A549 (cell line): ENCODE results near the gene PCDHA12. TPM values are rescaled to one million over a fixed set of nuclear protein-coding genes. Genes with fewer than 3 reads are reported as not detected.

Experiments
- ATAC-seq, 2 experiments: fragments of 200-7000 bp in 1 of 2; fragments of >200 bp in 1 of 2; cut with Nextera tagmentation in 1 of 2; cut with Tn5 transposase in 1 of 2; 3 replicates each; pipeline versions ENCODE4 v1.8.0 to v1.9.1; 2018 to 2020; ENCODE audit warnings: mild to moderate bottlenecking in 1 of 2, moderate library complexity in 1 of 2
- CTCF ChIA-PET: fragments of 300-600 bp; sonication (Branson Sonifier 250); formaldehyde crosslinking; extraction: SDS; loops from one replicate; lab custom pipeline; 2021; ENCODE audit warnings: antibody characterized with exemption, inconsistent platforms; lab: Yijun Ruan, JAX
- POLR2A ChIA-PET: fragments of 350-600 bp; formaldehyde crosslinking; extraction: SDS; loops from one replicate; lab custom pipeline; 2021; ENCODE audit warnings: antibody characterized with exemption, inconsistent platforms; lab: Yijun Ruan, JAX
- DNase-seq, 2 experiments: peaks; one replicate each; pipeline versions ENCODE4 v3.0.0 to v3.0.0-alpha.2; 2011 to 2016; ENCODE audit warnings: low read depth in 1 of 2, low spot score in 1 of 2
- FAIRE-seq: peaks from 2 replicates; lab custom pipeline; 2011; peaks lifted over from hg19 to GRCh38; lab: Jason Lieb, UNC
- H3K27ac ChIP-seq, 2 experiments: fragments of >200 bp; sonication (Bioruptor Twin); formaldehyde crosslinking; 3 replicates each; pipeline ENCODE4 v1.5.1; 2016 to 2017
- H3K4me1 ChIP-seq: fragments of >200 bp; sonication (Bioruptor Twin); formaldehyde crosslinking; 3 replicates; pipeline ENCODE4 v1.6.1; 2016
- H3K4me2 ChIP-seq: fragments of >200 bp; sonication (Bioruptor Twin); formaldehyde crosslinking; 3 replicates; pipeline ENCODE4 v1.6.1; 2016
- H3K4me3 ChIP-seq: fragments of >200 bp; sonication (Bioruptor Twin); formaldehyde crosslinking; 3 replicates; pipeline ENCODE4 v1.5.1; 2016
- H3K9me3 ChIP-seq: fragments of >200 bp; sonication (Bioruptor Twin); formaldehyde crosslinking; 3 replicates; pipeline ENCODE4 v1.6.1; 2016
- BHLHE40 ChIP-seq: IDR thresholded peaks from 2 replicates; pipeline ENCODE4 v1.6.1; 2012; ENCODE audit warnings: low read depth, low read length, inconsistent platforms
- CBX2 ChIP-seq: fragments of 200-600 bp; sonication (generic); IDR thresholded peaks from 2 replicates; pipeline ENCODE4 v1.6.1; 2016; ENCODE audit warnings: low read depth, mild to moderate bottlenecking, borderline replicate concordance
- CBX8 ChIP-seq: fragments of 200-600 bp; sonication (generic); IDR thresholded peaks from 2 replicates; pipeline ENCODE4 v1.6.1; 2016
- CEBPB ChIP-seq, 2 experiments: fragments of >200 bp in 1 of 2; sonication (Bioruptor Twin) in 1 of 2; formaldehyde crosslinking in 1 of 2; IDR thresholded peaks; 2 replicates each; pipeline ENCODE4 v1.6.1; 2012 to 2016
- CHD2 ChIP-seq: fragments of 150-350 bp; IDR thresholded peaks from 2 replicates; pipeline ENCODE4 v1.6.1; 2014; ENCODE audit warnings: low read length; ENCODE audit not compliant: partially characterized antibody
- CTCF ChIP-seq: fragments of >200 bp; sonication (Bioruptor Twin); formaldehyde crosslinking; IDR thresholded peaks from 3 replicates; pipeline ENCODE4 v1.5.1; 2016
- EP300 ChIP-seq, 2 experiments: fragments of >200 bp; sonication (Bioruptor Twin); formaldehyde crosslinking; IDR thresholded peaks; 2 replicates in 1 of 2; 3 replicates in 1 of 2; pipeline ENCODE4 v1.6.1; 2016 to 2017
- ESRRA ChIP-seq: fragments of 150-350 bp; IDR thresholded peaks from 2 replicates; pipeline ENCODE4 v1.6.1; 2014; ENCODE audit warnings: mild to moderate bottlenecking, low read length, borderline replicate concordance
- HDAC2 ChIP-seq: fragments of 200-600 bp; sonication (generic); IDR thresholded peaks from 2 replicates; pipeline ENCODE4 v1.6.1; 2016
- HEYL ChIP-seq: fragments of 250-450 bp; sonication (Bioruptor Pico); IDR thresholded peaks from 2 replicates; pipeline ENCODE4 v1.8.0; 2021; ENCODE audit warnings: mild to moderate bottlenecking, moderate library complexity
- HOXB13 ChIP-seq: fragments of 250-450 bp; sonication (Bioruptor Pico); IDR thresholded peaks from 2 replicates; pipeline ENCODE4 v1.5.0; 2020; ENCODE audit warnings: low read depth, mild to moderate bottlenecking, moderate library complexity
- JUN ChIP-seq, 2 experiments: fragments of >200 bp; sonication (Bioruptor Twin); formaldehyde crosslinking; IDR thresholded peaks; 2 replicates in 1 of 2; 3 replicates in 1 of 2; pipeline ENCODE4 v1.6.1; 2016 to 2017
- KDM1A ChIP-seq: fragments of 200-600 bp; sonication (generic); IDR thresholded peaks from 2 replicates; pipeline ENCODE4 v1.6.1; 2016; ENCODE audit warnings: low read depth, mild to moderate bottlenecking
- MAFK ChIP-seq: fragments of 450-650 bp; IDR thresholded peaks from 2 replicates; pipeline ENCODE4 v1.6.1; 2014; ENCODE audit not compliant: partially characterized antibody
- MAX ChIP-seq: IDR thresholded peaks from 2 replicates; pipeline ENCODE4 v1.6.1; 2012
- NPAS2 ChIP-seq: fragments of 250-450 bp; sonication (Bioruptor Pico); IDR thresholded peaks from 2 replicates; pipeline ENCODE4 v1.8.0; 2022; ENCODE audit warnings: mild to moderate bottlenecking, moderate library complexity, borderline replicate concordance
- NR3C1 ChIP-seq: fragments of >200 bp; sonication (Bioruptor Twin); formaldehyde crosslinking; IDR thresholded peaks from 3 replicates; pipeline ENCODE4 v1.6.1; 2017
- PBX3 ChIP-seq: IDR thresholded peaks from 2 replicates; pipeline ENCODE4 v1.6.1; 2012
- PHF8 ChIP-seq: fragments of 200-600 bp; sonication (generic); IDR thresholded peaks from 2 replicates; pipeline ENCODE4 v1.6.1; 2016; ENCODE audit warnings: low read depth, mild to moderate bottlenecking, antibody characterized with exemption, moderate library complexity, borderline replicate concordance
- RAD21 ChIP-seq, 2 experiments: fragments of >200 bp in 1 of 2; sonication (Bioruptor Twin) in 1 of 2; formaldehyde crosslinking in 1 of 2; IDR thresholded peaks in 1 of 2; conservative IDR thresholded peaks in 1 of 2; 2 replicates in 1 of 2; 3 replicates in 1 of 2; pipeline ENCODE4 v1.6.1; 2012 to 2018; ENCODE audit warnings: inconsistent platforms in 1 of 2
- RCOR1 ChIP-seq: fragments of 150-350 bp; IDR thresholded peaks from 2 replicates; pipeline ENCODE4 v1.6.1; 2014; ENCODE audit warnings: antibody characterized with exemption, low read length, low read depth
- RFX5 ChIP-seq: fragments of 450-650 bp; IDR thresholded peaks from 2 replicates; pipeline ENCODE4 v1.7.1; 2014; ENCODE audit warnings: antibody characterized with exemption, mild to moderate bottlenecking, moderate library complexity
- SMC3 ChIP-seq: fragments of >200 bp; sonication (Bioruptor Twin); formaldehyde crosslinking; IDR thresholded peaks from 3 replicates; pipeline ENCODE4 v1.6.1; 2018; ENCODE audit warnings: inconsistent platforms
- SREBF2 ChIP-seq: fragments of 450-650 bp; IDR thresholded peaks from 2 replicates; pipeline ENCODE4 v1.6.1; 2014; ENCODE audit warnings: mild to moderate bottlenecking, moderate library complexity
- USF2 ChIP-seq: fragments of 450-650 bp; IDR thresholded peaks from 2 replicates; pipeline ENCODE4 v1.6.1; 2014; ENCODE audit warnings: antibody characterized with exemption
- ZC3H11A ChIP-seq: fragments of 450-650 bp; IDR thresholded peaks from 2 replicates; pipeline ENCODE4 v1.6.1; 2014; ENCODE audit warnings: antibody characterized with exemption, mild to moderate bottlenecking
- ZFP36 ChIP-seq: fragments of 450-650 bp; IDR thresholded peaks from 2 replicates; pipeline ENCODE4 v1.6.1; 2014; ENCODE audit warnings: borderline replicate concordance; ENCODE audit not compliant: partially characterized antibody
- WGBS: methylation state at CpG from one replicate; pipeline ENCODE4 v1.1.6; 2017; ENCODE audit errors: missing lambda C conversion rate; 5-methylcytosine and 5-hydroxymethylcytosine counted together
- polyA plus RNA-seq, 4 experiments: library from polyadenylated mRNA; depleted of rRNA in 3 of 4; stranded (reverse); fragments of >200 nt; fragmentation: RNase III in 1 of 4; extraction: RNeasy Plus Mini Kit Qiagen cat#74134 plus additional on column Dnase treatment in 1 of 4; gene quantifications; 2 replicates in 3 of 4; 3 replicates in 1 of 4; pipeline ENCODE4 v1.2.3, GENCODE V29; 2011 to 2017
- TF ChIP-seq, protein P1 (sequence below): fragments of 150-350 bp; IDR thresholded peaks from 2 replicates; pipeline ENCODE4 v1.6.1; 2014; ENCODE audit warnings: low read depth, mild to moderate bottlenecking, low read length
- TF ChIP-seq, protein P2 (sequence below): fragments of >200 bp; sonication (Bioruptor Twin); formaldehyde crosslinking; IDR thresholded peaks from 2 replicates; pipeline ENCODE4 v1.6.1; 2016

The PCDHA12 gene
- polyA plus RNA-seq, 2 of the 4 experiments (the other 2 are of a cell fraction), result 2.5 to 2.9 TPM

DNA sequence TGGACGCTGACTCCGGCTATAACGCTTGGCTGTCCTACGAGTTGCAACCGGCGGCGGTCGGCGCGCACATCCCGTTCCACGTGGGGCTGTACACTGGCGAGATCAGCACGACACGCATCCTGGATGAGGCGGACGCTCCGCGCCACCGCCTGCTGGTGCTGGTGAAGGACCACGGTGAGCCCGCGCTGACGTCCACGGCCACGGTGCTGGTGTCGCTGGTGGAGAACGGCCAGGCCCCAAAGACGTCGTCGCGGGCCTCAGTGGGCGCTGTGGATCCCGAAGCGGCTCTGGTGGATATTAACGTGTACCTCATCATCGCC lies 2.1 kb downstream of the PCDHA12 start:
- TF ChIP-seq HDAC2 (no peak), KDM1A (no peak), BHLHE40 (no peak), HEYL (CRISPR knock-in tag) (no peak), CHD2 (no peak), EP300 (IDR thresholded peaks at IDR 0.05) (no peak), CBX8 (no peak), PBX3 (no peak), MAX (no peak), ZFP36 (no peak), RFX5 (no peak), CTCF (no peak), CEBPB (IDR thresholded peaks at IDR 0.05) (no peak), NR3C1 (no peak), ESRRA (no peak), PHF8 (no peak), MAFK (no peak), RCOR1 (no peak)
- TF ChIP-seq, protein P1, sequence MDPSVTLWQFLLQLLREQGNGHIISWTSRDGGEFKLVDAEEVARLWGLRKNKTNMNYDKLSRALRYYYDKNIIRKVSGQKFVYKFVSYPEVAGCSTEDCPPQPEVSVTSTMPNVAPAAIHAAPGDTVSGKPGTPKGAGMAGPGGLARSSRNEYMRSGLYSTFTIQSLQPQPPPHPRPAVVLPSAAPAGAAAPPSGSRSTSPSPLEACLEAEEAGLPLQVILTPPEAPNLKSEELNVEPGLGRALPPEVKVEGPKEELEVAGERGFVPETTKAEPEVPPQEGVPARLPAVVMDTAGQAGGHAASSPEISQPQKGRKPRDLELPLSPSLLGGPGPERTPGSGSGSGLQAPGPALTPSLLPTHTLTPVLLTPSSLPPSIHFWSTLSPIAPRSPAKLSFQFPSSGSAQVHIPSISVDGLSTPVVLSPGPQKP, result no peak
- FAIRE-seq (no peak), ATAC-seq (no peak), DNase-seq (no peak)
- Histone ChIP-seq H3K27ac (no peak overlapping the region), H3K9me3 (no peaks in the 10 kb centered on the region), H3K4me3 (no peak overlapping the region), H3K4me2 (no peak overlapping the region), H3K4me1 (no peaks in the 10 kb centered on the region)
- ChIA-PET CTCF (interaction anchor here (1.4 kb wide), 1 partner anchor 72 kb away, joined by 5 read pairs; no protein-coding TSS in a partner anchor), POLR2A (no interaction called here)
- WGBS, result 89% methylated on average over 35 of the region's 37 CpGs

DNA sequence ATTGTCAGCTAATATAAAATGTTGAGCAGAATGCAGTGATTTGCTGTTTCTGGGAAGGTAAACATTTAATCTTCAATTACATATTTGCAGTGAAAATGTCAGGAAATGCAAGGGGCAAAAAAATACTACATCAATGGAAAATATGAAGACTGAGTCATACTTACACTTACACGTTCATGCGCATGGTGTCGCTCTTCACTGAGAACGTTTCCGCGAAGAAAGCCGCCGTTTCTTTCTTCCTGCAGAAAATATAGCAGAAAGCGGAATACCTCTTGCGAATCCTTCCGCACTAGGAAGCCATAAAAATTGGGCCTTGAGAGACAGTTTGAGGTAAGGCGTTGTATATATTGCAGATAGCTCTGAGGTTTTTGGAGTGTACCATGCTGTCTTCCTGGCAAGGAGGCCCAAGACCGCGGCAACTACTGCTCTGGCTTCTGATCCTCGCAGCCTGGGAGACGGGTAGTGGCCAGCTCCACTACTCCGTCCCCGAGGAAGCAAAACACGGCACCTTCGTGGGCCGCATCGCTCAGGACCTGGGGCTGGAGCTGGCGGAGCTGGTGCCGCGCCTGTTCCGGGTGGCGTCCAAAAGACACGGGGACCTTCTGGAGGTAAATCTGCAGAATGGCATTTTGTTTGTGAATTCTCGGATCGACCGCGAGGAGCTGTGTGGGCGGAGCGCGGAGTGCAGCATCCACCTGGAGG lies 6.9 kb downstream of the PCDHA12 start, which contains the start of gene PCDHA13:
Gene PCDHA13, plus strand, starts transcription at position 236 of the 702 bp plus-strand sequence. Its CDS starts 145 bp downstream, at position 381.
- DNase-seq, result no peak
- Histone ChIP-seq H3K4me2 (no peak within 1 kb of the TSS), H3K4me3 (no peak within 1 kb of the TSS), H3K9me3 (peaks cover 4% of the 10 kb centered on the region; the same call in 2 of the 3 replicates), H3K4me1 (no peaks in the 10 kb centered on the region), H3K27ac (no peak within 1 kb of the TSS)
- no peak for ATAC-seq
- POLR2A ChIA-PET, result no interaction called here
- CTCF ChIA-PET, result interaction anchor here (1.1 kb wide), 1 partner anchor 44 kb away, joined by 4 read pairs; the partner anchor contains the start of gene PCDHAC1
- FAIRE-seq, result no peak
- WGBS, result 73% methylated on average over 33 of the region's 35 CpGs
- TF ChIP-seq, protein P1, result no peak
- TF ChIP-seq HOXB13 (no peak), JUN (IDR thresholded peaks at IDR 0.05) (no peak), NPAS2 (CRISPR knock-in tag) (no peak), SREBF2 (no peak), RAD21 (conservative IDR thresholded peaks at IDR 0.05 in 1 of 2, IDR thresholded peaks at IDR 0.05 in 1 of 2) (no peak), CBX2 (no peak), CBX8 (no peak), SMC3 (no peak), ZC3H11A (no peak), USF2 (no peak), CEBPB (IDR thresholded peaks at IDR 0.05) (no peak)
- TF ChIP-seq, protein P2, sequence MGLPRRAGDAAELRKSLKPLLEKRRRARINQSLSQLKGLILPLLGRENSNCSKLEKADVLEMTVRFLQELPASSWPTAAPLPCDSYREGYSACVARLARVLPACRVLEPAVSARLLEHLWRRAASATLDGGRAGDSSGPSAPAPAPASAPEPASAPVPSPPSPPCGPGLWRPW, result no peak
